K562 (cell line): ENCODE results near the gene AREL1.

Source experiments
- CTCFL ChIP-seq: IDR thresholded peaks from 2 replicates; pipeline ENCODE4 v1.6.1; 2011; ENCODE audit warnings: borderline replicate concordance, low read depth, mild to moderate bottlenecking, moderate library complexity, low read length; ENCODE audit not compliant: insufficient read depth, poor library complexity, severe bottlenecking
- E2F4 ChIP-seq: sonication (generic); formaldehyde crosslinking; IDR thresholded peaks from 2 replicates; pipeline ENCODE4 v1.8.0; 2022; ENCODE audit warnings: mild to moderate bottlenecking, low read depth, missing genetic modification reagents
- HMG20A ChIP-seq: fragments of 450-650 bp; formaldehyde crosslinking; conservative IDR thresholded peaks from 2 replicates; pipeline ENCODE4 v1.4.0; 2020; ENCODE audit warnings: mild to moderate bottlenecking, mixed read lengths
- HNRNPLL ChIP-seq: fragments of 200-400 bp; formaldehyde crosslinking; IDR thresholded peaks from 2 replicates; pipeline ENCODE4 v1.6.1; 2017; ENCODE audit warnings: low read length, low read depth, mild to moderate bottlenecking; ENCODE audit not compliant: poor library complexity, severe bottlenecking
- POLR2H ChIP-seq: IDR thresholded peaks from 2 replicates; pipeline ENCODE4 v1.6.1; 2016; ENCODE audit warnings: missing genetic modification characterization, low read depth, mild to moderate bottlenecking, control low read depth, missing compliant biosample characterization, moderate library complexity
- SMARCE1 ChIP-seq: fragments of 450-650 bp; IDR thresholded peaks from 2 replicates; pipeline ENCODE4 v1.7.1; 2016; ENCODE audit warnings: mild to moderate bottlenecking
- ZBTB1 ChIP-seq: sonication (generic); formaldehyde crosslinking; IDR thresholded peaks from 2 replicates; pipeline ENCODE4 v1.8.1; 2023; ENCODE audit warnings: missing genetic modification reagents, low read depth, mild to moderate bottlenecking, borderline replicate concordance
- TF ChIP-seq, protein P1 (sequence below): sonication (generic); formaldehyde crosslinking; IDR thresholded peaks from 2 replicates; pipeline ENCODE4 v1.8.1; 2023; ENCODE audit warnings: mild to moderate bottlenecking, missing genetic modification reagents
- TF ChIP-seq, protein P2 (sequence below), 3 experiments: IDR thresholded peaks in 2 of 3; conservative IDR thresholded peaks in 1 of 3; 2 replicates each; pipeline ENCODE4 v1.5.1; 2011 to 2012; ENCODE audit warnings: low read length in 3 of 3, mild to moderate bottlenecking in 3 of 3, control low read depth in 2 of 3, improper control_type of control experiment in 1 of 3, inconsistent platforms in 1 of 3, low read depth in 1 of 3, mixed read lengths in 1 of 3, moderate library complexity in 1 of 3; ENCODE audit not compliant: insufficient read depth in 2 of 3
- TF ChIP-seq, protein P3 (sequence below): fragments of 450-650 bp; formaldehyde crosslinking; conservative IDR thresholded peaks from 2 replicates; pipeline ENCODE4 v1.4.0; 2022; ENCODE audit warnings: mild to moderate bottlenecking, missing genetic modification characterization

- TF ChIP-seq, protein P1, sequence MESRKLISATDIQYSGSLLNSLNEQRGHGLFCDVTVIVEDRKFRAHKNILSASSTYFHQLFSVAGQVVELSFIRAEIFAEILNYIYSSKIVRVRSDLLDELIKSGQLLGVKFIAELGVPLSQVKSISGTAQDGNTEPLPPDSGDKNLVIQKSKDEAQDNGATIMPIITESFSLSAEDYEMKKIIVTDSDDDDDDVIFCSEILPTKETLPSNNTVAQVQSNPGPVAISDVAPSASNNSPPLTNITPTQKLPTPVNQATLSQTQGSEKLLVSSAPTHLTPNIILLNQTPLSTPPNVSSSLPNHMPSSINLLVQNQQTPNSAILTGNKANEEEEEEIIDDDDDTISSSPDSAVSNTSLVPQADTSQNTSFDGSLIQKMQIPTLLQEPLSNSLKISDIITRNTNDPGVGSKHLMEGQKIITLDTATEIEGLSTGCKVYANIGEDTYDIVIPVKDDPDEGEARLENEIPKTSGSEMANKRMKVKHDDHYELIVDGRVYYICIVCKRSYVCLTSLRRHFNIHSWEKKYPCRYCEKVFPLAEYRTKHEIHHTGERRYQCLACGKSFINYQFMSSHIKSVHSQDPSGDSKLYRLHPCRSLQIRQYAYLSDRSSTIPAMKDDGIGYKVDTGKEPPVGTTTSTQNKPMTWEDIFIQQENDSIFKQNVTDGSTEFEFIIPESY, result no peak
- no peak for TF ChIP-seq CTCFL
- no peak for TF ChIP-seq POLR2H (tag)
- no peak for TF ChIP-seq SMARCE1
- no peak for TF ChIP-seq ZBTB1 (CRISPR knock-in tag)
- TF ChIP-seq, protein P2, sequence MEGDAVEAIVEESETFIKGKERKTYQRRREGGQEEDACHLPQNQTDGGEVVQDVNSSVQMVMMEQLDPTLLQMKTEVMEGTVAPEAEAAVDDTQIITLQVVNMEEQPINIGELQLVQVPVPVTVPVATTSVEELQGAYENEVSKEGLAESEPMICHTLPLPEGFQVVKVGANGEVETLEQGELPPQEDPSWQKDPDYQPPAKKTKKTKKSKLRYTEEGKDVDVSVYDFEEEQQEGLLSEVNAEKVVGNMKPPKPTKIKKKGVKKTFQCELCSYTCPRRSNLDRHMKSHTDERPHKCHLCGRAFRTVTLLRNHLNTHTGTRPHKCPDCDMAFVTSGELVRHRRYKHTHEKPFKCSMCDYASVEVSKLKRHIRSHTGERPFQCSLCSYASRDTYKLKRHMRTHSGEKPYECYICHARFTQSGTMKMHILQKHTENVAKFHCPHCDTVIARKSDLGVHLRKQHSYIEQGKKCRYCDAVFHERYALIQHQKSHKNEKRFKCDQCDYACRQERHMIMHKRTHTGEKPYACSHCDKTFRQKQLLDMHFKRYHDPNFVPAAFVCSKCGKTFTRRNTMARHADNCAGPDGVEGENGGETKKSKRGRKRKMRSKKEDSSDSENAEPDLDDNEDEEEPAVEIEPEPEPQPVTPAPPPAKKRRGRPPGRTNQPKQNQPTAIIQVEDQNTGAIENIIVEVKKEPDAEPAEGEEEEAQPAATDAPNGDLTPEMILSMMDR (IDR thresholded peaks at IDR 0.05 in 2 of 3, conservative IDR thresholded peaks at IDR 0.05 in 1 of 3; ENCODE audit: insufficient read depth in 2 of 3, low read depth in 1 of 3, low read length in 3 of 3), result no peak
- TF ChIP-seq HMG20A (CRISPR knock-in tag), result no peak
- no peak for TF ChIP-seq E2F4
- TF ChIP-seq, protein P3, sequence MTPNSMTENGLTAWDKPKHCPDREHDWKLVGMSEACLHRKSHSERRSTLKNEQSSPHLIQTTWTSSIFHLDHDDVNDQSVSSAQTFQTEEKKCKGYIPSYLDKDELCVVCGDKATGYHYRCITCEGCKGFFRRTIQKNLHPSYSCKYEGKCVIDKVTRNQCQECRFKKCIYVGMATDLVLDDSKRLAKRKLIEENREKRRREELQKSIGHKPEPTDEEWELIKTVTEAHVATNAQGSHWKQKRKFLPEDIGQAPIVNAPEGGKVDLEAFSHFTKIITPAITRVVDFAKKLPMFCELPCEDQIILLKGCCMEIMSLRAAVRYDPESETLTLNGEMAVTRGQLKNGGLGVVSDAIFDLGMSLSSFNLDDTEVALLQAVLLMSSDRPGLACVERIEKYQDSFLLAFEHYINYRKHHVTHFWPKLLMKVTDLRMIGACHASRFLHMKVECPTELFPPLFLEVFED (CRISPR knock-in tag), result no peak
- TF ChIP-seq HNRNPLL, result no peak
These were observed 9.8 kb downstream of the AREL1 start for GRCh38 chr14:74703043-74703442.
